PC-9 (cell line): ENCODE measurements around the gene STX16.

Source experiments
- EZH2 ChIP-seq: fragments of 200-600 bp; sonication (generic); IDR thresholded peaks from 2 replicates; pipeline ENCODE4 v1.8.0; 2017; ENCODE audit warnings: antibody characterized with exemption, low read depth
- TF ChIP-seq, protein P1 (sequence below): fragments of 200-600 bp; sonication (generic); conservative IDR thresholded peaks from 2 replicates; pipeline ENCODE4 v1.6.1; 2017; ENCODE audit warnings: mixed run types, antibody characterized with exemption, mild to moderate bottlenecking, moderate library complexity

DNA sequence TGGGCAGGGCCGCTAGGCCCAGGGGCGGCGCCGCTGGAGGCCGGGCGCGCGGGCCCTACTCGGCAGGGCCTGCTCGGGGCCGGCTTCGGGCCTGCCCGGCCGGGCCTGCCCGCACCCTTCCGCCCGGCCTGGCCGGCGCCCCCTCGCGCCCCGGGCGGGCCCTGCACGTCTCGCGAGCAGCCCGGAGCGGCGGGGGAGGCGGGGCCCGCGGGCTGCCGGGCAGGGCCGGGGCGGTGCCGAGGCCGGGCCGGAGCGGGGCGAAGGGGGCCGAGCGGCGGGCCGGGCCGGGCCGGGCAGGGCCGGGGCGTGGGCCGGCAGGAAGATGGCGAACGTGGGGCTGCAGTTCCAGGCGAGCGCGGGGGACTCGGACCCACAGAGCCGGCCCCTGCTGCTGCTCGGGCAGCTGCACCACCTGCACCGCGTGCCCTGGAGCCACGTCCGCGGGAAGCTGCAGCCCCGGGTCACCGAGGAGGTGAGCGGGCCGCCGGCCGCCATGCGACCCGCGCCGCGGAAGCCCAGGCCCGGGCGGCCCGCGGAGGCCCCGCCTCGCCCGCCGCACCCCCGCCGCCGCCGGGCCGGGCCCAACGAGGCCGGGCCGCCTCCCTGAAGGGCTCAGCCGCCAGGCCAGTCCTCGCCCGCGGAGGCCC, 41.6 kb downstream of the STX16 start, which contains the start of gene NPEPL1:
- TF ChIP-seq, protein P1, sequence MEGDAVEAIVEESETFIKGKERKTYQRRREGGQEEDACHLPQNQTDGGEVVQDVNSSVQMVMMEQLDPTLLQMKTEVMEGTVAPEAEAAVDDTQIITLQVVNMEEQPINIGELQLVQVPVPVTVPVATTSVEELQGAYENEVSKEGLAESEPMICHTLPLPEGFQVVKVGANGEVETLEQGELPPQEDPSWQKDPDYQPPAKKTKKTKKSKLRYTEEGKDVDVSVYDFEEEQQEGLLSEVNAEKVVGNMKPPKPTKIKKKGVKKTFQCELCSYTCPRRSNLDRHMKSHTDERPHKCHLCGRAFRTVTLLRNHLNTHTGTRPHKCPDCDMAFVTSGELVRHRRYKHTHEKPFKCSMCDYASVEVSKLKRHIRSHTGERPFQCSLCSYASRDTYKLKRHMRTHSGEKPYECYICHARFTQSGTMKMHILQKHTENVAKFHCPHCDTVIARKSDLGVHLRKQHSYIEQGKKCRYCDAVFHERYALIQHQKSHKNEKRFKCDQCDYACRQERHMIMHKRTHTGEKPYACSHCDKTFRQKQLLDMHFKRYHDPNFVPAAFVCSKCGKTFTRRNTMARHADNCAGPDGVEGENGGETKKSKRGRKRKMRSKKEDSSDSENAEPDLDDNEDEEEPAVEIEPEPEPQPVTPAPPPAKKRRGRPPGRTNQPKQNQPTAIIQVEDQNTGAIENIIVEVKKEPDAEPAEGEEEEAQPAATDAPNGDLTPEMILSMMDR, result no peak
- no peak for TF ChIP-seq EZH2
